WI38 (cell line): ENCODE data around the gene DNAJA3.
A peak's percentile ranks its signal among the peaks of the same experiment; 100 is the strongest.

ENCODE experiments used
- H3K4me3 ChIP-seq: 2 replicates; pipeline ENCODE4 v1.5.1; 2011; ENCODE audit warnings: low read depth, mild to moderate bottlenecking, control low read depth, low read length
- CTCF ChIP-seq: IDR thresholded peaks from 2 replicates; pipeline ENCODE4 v1.5.1; 2012; ENCODE audit warnings: low read depth, mild to moderate bottlenecking, control low read depth, low read length

The DNAJA3 gene

GRCh38 chr16:4474192-4474961 is 48.7 kb downstream of the DNAJA3 start, which contains the start of gene NMRAL1:
Gene NMRAL1, minus strand, starts transcription at chr16:4474625. Its CDS starts 493 bp downstream, at chr16:4474132.
- no peak for TF ChIP-seq CTCF

DNA sequence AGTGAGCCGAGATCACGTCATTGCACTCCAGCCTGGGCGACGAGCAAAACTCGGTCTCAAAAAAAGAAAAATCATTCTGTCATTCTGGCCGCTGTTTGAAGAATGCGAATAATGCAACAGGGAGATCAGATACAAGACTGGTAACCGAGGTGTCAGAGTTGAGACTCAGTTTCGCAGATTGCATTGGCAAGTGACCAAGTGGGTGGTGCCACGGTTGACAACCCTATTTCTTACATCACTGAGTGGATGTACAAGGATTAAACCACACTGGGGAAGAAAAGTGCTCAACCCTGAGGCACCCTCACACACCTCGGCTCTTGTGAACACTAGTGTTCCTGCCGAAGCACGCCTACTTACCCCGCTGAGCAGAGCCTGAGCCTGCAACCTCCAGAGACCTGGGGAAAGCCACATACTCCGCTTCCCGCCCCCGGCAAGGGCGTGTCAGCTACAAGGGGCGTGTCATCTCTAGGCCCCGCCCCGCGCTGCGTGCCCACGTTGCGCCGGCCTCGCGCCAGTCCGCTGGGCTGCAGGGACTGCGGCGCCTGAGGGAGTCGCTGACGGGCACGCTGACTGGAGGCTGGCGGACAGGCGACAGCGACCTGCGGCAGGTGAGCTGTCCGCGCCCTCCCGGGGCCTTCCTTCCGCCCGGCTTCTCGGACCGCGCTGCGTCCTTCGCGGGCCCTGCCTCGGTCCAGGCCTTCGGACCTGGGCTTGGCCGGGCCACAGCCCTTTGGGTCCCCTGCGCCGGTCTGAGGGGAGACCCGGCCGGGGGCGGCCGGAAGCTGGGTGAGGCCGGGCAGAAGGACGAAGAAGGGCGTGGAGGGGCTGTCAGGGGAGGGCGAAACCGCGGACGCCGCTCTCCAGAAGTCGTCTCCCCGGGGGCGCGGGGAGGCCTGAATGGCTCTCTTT is 50.5 kb downstream of the DNAJA3 start, which contains the start of gene HMOX2:
TSS of gene HMOX2 (plus strand) at position 519 of the 909 bp plus-strand sequence. CDS start 29,127 bp downstream, outside the sequence.
- TF ChIP-seq CTCF = peak; percentile 18; the same call in 1 of the 2 replicates

More at GRCh38 chr16:4474192-4474961, 48.7 kb downstream of the DNAJA3 start, which contains the start of gene NMRAL1:
- H3K4me3 ChIP-seq = peak within 1 kb of the TSS; percentile 65

GRCh38 chr16:4477966-4478365 is 52.3 kb downstream of the DNAJA3 start:
- H3K4me3 ChIP-seq = no peak overlapping the region
- peak; percentile 13; the same call in 1 of the 2 replicates for TF ChIP-seq CTCF

More for the DNA sequence above, 50.5 kb downstream of the DNAJA3 start, which contains the start of gene HMOX2:
- H3K4me3 ChIP-seq = peak within 1 kb of the TSS; percentile 94

- no peak overlapping the region for H3K4me3 ChIP-seq
- TF ChIP-seq CTCF = no peak
Measured at GRCh38 chr16:4481526-4481925, 55.9 kb downstream of the DNAJA3 start.

DNA sequence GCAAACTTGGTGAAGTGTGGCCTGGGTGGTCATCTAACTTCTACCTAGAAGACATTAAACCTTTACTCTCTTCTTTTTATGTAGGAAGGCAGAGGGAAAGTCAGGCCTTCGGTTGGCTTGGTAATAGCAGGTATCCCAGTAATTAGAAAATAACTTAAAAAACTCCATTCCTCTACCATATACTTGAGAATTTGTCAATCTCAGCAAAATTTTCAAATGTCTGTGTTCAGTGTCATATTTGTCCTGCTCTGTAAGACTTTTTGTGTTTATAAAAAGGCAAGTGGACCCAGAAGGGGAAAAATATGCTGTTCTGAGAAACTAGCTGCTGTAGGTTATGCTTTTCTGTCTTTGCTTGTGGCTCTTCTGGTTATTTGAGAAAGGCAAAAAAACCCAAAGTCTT is 56.3 kb downstream of the DNAJA3 start:
- H3K4me3 ChIP-seq = no peak overlapping the region
- TF ChIP-seq CTCF = no peak

DNA sequence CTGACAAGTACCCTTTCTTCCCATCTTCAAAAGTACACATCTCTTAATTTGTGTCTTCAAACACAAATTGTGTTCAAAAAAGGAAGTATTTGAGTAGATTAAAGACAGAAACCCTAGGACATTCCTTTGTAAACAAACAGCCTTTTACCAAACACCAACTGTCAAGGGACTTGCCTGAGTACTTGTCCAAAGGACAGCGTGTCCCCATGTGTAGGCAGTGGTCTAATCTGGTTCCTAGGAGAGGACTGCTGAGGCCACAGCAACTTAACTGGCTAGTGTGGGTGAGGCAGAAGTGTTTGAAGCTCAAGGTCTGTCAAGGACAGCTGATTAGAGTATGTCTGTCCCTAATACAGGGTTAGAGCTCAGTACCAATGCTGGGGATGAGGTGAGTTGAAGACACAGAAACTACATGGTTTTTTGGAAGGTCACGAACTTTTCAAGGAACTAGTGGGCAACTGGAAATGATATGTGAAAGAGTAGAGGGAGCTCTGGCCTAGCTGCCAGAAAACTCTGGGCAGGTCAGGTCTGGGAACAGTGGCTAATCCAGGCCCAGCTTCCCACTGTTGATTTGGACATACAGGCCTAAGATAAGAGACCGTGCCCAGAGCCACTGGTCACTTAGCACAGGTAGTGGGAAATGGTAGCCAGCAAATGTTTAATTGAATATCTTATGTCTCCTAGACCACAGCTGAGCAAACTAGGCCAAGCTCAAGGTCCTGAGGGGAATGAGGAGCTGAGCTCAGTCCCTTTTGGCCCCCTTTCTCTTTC is 60.6 kb downstream of the DNAJA3 start:
- H3K4me3 ChIP-seq = no peak overlapping the region
- no peak for TF ChIP-seq CTCF
